GM18499 (cell line): ENCODE data around the gene LDAH.
"Not testable (repeated sequence)": the region's sequence is repeated elsewhere in the genome, so short reads cannot be mapped to it uniquely, and the experiment has no call there.

Experiments
- ATAC-seq: cut with Tn5 transposase; IDR thresholded peaks from one replicate; pipeline ENCODE4 v1.9.1; 2021; ENCODE audit warnings: moderate number of reproducible peaks; ENCODE audit not compliant: insufficient read depth, unreplicated experiment

LDAH gene

DNA sequence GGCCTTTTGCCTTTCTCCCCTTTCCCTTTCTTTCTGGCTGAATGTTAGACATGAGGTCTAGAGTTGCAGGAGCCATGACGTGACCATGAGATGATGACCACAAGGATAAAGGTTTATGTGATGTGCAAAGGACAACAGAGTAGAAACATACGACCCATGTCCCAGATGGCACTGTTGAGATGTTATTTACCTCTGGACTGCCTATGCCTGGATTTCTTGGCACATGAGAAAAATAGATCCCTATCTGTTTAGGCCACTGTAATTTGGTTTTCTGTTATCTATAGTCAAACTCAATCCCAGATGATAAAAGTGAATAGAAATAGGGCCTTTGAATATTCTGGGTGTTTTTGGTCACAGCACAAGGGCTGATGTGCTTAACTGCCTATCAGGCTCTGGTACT is 97.1 kb downstream of the LDAH start:
- ATAC-seq = no peak

DNA sequence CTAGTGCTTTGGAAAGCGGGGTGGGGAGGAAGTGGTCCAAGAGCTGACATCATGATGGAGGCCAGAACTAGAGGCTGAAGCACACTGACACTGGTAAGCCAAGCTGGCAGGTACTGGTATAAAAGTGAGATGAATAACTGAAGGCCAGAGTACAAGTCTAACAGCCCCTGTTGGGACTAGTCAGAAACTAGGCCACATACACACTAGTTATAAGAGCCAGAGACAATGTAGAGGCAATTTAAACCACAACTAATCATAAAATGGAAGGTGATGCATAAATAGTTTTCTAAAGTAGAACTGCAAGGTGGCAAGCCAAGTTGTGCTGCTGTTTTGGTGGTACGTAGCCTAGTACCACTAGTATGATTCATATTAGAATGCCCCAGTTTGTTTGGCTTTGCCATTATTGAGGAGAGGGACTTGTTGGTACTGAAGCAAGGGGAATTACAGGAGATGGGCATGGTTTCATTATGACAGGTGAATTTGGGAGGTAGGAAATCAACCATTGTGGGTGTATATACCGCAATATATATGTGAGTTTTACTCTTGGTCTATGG is 98.3 kb downstream of the LDAH start:
- ATAC-seq = no peak

DNA sequence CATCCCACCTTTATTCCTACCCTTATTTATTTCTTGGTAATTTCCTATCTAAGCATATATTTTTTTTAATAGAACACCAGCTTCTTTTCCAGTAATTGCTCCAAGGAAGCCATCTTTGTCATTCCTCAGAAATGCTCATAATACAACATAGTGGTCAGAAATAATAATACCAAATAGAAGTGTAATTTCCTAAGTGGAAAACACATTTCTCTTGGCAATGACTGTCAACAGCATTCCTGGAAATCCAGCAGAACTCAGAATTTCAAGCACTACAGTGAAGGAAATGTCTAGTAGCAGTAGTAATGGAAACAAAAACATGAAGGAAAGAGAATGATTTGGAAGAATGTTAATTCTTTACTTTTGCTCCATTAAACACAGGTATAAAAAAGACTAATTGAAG is 99.4 kb downstream of the LDAH start:
- ATAC-seq = no peak

DNA sequence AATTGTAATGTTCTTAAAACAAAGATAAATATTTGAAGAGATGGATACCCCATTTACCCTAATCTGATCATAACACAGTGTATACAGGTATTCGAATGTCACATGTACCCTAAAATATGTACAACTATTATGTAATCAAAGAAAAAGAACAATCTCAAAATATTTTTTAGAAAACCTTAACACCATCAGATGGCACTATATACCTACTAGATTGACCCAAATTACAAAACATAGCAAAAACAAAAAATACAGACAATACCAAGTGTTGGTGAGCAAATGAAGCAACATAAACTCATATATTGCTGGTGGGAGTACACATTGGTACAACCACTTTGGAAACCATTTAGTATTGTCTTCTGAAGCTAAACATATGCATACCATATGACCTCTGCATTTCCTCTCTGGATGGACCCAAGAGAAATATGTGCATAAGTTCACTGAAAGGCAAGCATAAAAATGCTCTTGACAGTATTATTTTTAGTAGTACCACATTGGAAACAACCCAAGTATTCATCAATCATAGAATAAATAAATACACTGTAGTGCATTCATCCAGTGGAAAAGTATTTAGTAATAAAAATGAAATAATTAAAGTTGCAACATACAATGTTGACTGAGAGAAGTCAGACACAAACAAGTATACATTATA is 100.2 kb downstream of the LDAH start:
- no peak for ATAC-seq

DNA sequence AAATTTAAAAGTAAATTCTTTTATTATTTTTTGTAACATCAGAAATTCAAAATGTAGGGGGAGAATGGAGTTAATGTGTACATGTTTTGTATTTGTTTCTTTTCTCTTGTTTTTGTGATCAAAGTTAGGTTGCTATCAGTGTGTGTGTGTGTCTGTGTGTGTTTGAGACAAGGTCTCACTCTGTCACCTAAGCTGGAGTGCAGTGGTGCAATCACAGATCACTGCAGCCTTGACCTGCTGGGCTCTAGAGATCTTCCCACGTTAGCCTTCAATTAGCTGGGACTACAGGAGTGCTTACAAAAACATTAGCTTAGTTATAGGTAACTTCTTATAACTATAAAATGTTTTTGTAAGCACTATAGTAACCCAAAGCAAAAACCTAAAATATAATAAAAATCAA is 105.3 kb downstream of the LDAH start:
- no peak for ATAC-seq

DNA sequence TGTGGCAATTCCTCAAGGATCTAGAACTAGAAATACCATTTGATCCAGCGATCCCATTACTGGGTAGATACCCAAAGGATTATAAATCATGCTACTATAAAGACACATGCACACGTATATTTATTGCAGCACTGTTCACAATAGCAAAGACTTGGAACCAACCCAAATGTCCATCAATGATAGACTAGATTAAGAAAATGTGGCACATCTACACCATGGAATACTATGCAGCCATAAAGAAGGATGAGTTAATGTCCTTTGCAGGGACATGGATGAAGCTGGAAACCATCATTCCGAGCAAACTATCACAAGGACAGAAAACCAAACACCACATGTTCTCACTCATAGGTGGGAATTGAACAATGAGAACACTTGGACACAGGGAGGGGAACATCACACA is 106.7 kb downstream of the LDAH start:
- ATAC-seq = not testable (repeated sequence)

DNA sequence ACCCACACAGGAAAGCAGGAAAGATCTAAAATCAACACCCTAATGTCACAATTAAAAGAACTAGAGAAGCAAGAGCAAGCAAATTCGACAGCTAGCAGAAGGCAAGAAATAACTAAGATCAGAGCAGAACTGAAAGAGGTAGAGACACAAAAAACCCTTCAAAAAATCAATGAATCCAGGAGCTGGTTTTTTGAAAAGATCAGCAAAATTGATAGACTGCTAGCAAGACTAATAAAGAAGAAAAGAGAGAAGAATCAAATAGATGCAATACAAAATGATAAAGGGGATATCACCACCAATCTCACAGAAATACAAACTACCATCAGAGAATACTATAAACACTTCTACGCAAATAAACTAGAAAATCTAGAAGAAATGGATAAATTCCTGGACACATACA is 108.5 kb downstream of the LDAH start:
- ATAC-seq = not testable (repeated sequence)

DNA sequence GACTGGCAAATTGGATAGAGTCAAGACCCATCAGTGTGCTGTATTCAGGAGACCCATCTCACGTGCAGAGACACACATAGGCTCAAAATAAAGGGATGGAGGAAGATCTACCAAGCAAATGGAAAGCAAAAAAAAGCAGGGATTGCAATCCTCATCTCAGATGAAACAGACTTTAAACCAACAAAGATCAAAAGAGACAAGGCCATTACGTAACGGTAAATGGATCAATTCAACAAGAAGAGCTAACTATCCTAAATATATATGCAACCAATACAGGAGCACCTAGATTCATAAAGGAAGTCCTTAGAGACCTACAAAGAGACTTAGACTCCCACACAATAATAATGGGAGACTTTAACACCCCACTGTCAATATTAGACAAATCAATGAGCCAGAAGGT is 109.3 kb downstream of the LDAH start:
- ATAC-seq = not testable (repeated sequence)

DNA sequence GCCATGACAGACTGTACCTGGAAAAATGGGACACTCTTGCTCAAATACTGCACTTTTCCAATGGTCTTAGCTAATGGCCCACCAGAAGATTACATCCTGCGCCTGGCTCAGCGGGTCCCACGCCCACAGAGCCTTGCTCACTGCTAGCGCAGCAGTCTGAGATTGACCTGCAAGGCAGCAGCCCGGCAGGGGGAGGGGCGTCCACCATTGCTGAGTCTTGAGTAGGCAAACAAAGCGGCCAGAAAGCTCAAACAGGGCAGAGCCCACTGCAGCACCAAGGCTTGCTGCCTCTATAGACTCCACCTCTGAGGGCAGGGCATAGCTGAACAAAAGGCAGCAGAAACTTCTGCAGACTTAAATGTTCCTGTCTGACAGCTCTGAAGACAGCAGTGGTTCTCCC is 111.3 kb downstream of the LDAH start:
- not testable (repeated sequence) for ATAC-seq

DNA sequence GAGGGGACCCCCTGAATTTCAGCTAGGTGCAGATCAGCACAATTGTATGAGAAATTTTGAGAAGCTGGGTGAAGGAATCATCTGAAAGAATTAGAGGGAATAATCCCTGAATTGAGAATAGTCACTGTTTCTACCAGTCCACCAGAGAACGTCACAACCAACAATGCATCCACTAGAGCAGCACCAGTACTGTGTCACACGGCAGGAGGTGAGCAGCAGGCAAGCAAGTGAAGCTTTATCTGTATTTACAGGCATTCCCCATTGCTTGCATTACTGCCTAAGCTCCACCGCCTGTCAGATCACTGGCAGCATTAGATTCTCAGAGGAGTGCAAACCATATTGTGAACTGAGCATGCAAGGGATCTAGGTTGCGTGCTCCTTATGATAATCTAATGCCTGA is 115.3 kb downstream of the LDAH start:
- ATAC-seq = no peak

DNA sequence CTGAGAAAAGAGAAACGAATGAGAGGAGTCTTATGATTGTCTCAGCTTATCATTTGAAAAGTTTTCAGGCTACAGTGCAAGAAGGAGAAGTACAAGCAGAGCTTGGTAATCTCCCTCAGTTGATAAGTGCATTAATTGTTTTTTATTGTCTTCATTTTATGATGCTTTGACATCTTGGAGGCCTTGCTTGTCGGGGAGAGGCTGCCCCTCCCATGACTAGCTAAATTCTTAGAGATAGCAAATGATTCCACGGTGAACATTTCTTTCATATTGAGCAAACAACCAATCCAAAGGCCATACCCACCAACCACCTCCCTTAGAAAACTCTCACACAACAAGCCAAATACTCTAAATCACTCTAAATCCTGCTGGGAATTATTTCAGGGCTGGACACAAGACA is 116.1 kb downstream of the LDAH start:
- no peak for ATAC-seq

DNA sequence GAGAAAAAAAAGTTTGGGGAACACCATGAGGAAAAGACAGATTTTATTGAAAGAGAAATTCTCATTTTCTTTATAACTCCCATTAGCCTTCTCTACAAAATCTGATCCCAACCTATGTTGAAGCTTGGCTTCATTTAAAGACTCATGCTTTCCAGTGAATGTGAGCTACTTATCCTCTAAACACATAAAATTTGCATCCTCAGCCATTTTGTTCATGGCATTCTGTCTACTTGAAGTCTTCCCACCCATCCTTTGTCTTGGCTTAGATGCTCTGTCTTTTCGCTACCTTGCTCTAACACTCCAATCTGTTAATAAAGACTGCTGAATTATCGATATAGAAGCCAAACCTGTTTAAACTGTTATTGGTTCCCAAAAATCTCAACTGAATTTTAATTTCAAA is 116.7 kb downstream of the LDAH start:
- ATAC-seq = no peak

DNA sequence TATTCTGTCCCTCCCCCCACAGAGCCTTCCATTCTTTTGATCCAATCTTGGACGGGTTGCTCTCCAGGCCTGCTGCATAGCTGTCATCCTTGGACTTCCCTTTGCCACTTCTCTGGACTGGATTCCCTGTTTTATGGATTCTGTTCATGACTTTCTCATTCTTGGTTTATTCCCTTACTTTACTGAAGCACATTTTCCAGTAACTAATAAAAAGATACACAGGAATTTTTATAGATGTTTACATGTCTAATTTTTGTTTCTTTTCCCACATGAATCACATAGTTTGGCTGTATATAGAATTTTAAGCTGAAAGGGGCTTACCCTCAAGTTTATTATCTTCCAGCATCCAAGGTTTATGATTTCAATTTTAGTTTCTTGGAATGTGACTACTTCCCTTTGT is 118.0 kb downstream of the LDAH start:
- ATAC-seq = no peak

DNA sequence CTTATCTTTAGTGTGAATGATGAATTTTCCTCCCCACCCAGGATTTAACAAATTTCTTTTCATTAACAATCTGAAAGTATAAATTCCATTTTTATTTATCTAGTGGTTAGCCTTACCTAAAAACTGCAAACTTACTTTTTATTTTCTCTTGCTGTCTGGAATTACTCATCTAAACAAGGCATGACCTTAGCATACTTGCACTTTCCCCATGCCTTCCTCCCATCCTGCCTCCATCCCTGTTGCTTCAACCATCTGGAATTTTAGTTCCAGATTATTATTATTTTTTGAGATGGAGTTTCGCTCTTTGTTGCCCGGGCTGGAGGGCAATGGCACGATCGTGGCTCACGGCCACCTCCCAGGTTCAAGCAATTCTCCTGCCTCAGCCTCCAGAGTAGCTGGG is 120.3 kb downstream of the LDAH start:
- no peak for ATAC-seq

DNA sequence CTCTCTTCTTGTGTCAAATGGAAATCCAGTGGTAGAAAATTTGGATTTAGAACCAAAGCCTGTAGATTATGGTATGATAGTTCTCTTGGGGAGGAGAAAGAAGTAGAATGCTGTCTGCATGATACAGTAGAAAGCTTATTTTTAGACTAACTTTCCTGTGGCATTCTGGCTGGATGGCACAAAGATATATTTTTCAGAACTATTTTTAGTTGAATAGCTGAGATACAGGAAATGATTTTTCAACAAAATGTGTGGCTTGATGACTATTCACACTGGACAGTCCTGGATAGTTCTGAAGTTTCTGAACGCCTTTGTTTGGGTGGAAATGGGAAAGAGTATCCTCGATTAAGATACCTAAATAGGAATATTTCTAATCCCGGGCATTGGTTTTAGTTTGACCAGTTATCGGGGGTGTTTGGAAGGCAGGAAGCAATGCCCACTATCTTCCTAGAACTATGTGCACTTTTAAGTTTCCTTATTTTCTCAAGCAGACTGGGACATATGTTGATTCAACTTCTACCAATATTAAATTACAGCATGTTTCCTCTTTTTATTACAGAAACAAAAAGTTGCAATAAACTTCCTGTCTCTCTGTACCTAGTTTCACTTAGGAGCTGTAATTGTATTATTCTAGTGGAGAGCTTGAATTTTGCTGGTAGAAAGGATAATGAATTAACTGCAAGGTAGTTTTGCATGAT is 123.8 kb downstream of the LDAH start:
- ATAC-seq = no peak

DNA sequence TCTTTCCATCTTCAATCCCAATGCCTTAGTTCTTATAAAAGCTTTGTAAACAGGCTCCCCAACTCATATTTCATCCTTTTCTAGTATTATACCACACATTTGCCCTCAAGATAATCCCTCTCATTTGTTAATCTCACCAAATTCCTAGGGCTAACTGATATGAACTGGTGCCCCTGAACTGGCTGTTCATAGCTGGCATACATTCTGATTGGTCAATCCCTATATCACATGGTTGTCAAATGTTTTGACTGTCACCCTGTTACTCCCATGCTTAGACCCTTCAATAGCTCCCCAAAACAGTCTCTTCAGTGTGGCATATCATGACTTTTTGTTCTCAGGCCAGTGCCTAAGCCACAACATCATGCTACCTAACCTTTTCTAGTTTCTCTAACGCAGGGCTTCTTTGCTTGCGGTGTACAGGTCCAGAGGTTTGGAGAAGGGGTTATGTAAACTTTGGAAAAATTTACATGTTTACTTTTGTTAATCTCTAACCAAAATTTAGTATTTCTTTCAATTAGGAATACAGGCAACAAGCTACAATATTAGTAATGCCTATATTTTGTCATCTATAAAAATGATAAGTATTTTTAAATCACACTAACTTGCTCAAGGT is 125.5 kb downstream of the LDAH start:
- ATAC-seq = no peak

DNA sequence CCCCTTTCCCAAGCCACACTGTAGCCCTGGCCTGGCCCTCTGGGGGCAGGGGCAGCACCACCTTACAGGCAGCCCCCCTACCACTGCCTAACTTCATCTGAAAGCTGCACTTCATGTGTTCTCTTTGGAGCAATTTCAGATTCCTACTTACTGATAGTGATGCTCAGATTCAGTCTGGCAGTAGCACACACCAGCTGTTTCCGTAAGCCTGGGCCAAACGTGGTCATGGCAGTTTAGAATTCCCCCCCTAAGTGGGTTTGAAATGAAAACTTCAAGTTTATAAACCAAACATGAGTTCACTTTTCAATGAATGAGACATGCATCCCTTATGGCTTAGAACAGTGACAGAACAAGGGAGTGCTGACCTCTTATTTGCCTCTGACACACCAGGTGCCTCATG is 126.5 kb downstream of the LDAH start:
- ATAC-seq = no peak

DNA sequence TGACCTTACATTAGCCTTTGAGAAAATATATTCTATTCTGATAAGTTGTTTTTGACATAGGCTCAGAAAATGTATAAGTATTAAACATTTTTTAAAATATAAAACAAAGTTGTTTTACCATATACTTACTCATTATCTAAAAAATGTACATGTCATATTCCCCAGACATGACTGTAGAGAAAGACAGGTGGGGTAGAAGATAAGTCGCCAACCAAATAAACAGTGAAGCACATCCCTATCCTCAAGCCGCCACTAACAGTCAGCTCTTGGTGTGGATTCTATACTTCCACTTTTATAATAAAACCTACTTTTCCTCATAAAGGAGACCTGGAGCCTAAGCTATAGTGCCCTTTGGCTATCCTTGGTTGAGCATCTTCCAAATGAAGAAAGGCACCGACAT is 129.6 kb downstream of the LDAH start:
- ATAC-seq = no peak

DNA sequence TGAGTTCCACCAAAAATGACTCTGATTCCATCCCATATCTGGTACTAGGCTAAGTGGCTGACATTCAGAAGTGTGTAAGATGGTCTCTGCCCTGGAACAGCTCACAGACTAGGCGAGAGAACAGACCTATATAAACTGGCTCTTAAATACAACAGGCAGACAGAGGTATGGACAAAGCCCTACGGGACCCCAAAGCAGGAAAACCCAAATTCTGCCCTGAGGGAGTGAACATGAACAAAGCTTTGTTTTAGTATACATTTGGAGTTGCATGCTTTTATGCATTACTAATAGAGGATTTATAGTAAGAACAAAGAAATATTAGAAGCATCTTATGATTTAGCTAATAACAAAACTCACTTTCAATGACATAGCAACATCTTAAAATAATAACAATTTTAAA is 130.8 kb downstream of the LDAH start:
- ATAC-seq = no peak

DNA sequence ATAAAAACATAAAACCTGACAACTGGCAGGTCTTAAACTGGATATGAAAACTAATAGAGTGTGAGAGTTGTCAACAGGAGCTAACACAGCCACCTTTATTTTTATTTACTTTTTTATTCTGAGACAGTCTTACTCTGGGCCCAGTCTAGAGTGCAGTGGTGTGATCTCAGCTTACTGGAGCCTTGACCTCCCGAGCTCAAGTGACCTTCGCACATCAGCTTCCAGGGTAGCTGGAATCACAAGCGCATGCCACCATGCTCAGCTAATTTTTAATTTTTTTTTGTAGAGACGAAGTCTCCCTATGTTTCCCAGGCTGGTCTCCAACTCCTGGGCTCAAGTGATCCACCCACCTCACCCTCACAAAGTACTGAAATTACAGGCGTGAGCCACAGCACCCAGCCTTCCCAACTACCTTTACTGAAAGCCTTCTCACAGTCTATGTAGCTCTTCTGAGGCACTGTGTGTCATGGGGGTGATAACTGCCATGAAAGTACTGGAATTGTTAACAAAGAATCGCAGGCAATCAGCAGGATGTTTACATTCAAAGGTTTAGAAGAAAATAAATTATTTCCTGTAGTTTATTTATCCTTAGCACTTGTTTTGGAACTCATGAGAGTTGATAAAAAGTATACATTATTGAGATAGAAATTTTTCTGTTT is 131.7 kb downstream of the LDAH start:
- ATAC-seq = no peak
